PC-3 (cell line): ENCODE data around the gene SUSD2.

Source experiments
- EZH2phosphoT487 ChIP-seq: fragments of 300-600 bp; sonication (generic); IDR thresholded peaks from 2 replicates; pipeline ENCODE4 v1.6.1; 2018; ENCODE audit warnings: mild to moderate bottlenecking, antibody characterized with exemption, low read length, borderline replicate concordance
- TF ChIP-seq, protein P1 (sequence below): fragments of 300-600 bp; sonication (generic); conservative IDR thresholded peaks from 2 replicates; pipeline ENCODE4 v1.5.1; 2017; ENCODE audit warnings: antibody characterized with exemption, low read depth, mild to moderate bottlenecking, low read length

DNA sequence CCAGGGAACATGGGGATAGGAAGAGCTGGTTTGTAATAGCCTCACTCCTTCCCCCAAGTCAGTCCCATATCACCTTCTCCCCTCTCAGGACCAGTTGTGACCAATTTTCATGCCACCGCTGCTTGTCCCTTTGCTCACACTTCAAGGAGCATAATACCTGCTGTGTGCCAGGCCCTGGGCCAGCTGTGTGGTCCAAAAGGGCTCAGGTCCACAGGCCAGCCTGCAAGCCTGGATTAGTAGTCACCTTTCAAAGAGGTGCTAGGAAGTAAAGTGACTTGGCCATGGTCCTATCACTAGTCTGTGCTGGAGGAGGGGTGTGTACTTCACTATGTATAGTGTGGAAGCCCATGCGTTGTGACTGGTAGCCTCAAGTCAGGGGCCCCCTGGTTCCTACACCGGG, 38.5 kb upstream of the SUSD2 start:
- TF ChIP-seq, protein P1, sequence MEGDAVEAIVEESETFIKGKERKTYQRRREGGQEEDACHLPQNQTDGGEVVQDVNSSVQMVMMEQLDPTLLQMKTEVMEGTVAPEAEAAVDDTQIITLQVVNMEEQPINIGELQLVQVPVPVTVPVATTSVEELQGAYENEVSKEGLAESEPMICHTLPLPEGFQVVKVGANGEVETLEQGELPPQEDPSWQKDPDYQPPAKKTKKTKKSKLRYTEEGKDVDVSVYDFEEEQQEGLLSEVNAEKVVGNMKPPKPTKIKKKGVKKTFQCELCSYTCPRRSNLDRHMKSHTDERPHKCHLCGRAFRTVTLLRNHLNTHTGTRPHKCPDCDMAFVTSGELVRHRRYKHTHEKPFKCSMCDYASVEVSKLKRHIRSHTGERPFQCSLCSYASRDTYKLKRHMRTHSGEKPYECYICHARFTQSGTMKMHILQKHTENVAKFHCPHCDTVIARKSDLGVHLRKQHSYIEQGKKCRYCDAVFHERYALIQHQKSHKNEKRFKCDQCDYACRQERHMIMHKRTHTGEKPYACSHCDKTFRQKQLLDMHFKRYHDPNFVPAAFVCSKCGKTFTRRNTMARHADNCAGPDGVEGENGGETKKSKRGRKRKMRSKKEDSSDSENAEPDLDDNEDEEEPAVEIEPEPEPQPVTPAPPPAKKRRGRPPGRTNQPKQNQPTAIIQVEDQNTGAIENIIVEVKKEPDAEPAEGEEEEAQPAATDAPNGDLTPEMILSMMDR, result no peak
- no peak for TF ChIP-seq EZH2phosphoT487
